OCI-LY7 (cell line): ENCODE data around the gene CEP63. TPM values are rescaled to one million over a fixed set of nuclear protein-coding genes. Genes with fewer than 3 reads are reported as not detected.

Experiments used
- BruUV-seq: library from RNA; stranded (reverse); fragments of 400-500 nt; replicated peaks from 2 replicates; lab custom pipeline; 2021; lab: Mats Ljungman, UMichigan
- CTCF ChIA-PET: fragments of 300-600 bp; sonication (Branson Sonifier 250); formaldehyde crosslinking; loops from one replicate; lab custom pipeline; 2022; ENCODE audit warnings: antibody characterized with exemption; ENCODE audit not compliant: unreplicated experiment; lab: Charles Lee
- POLR2A ChIA-PET: fragments of 300-600 bp; sonication (Branson Sonifier 250); formaldehyde crosslinking; loops from one replicate; lab custom pipeline; 2022; ENCODE audit warnings: antibody characterized with exemption; lab: Charles Lee
- DNase-seq: peaks from one replicate; pipeline ENCODE4 v3.0.0-alpha.2; 2015; ENCODE audit warnings: low spot score
- H2AFZ ChIP-seq: fragments of 200-600 bp; sonication (generic), shearing (Covaris generic); 2 replicates; pipeline ENCODE4 v1.6.1; 2014; ENCODE audit warnings: mild to moderate bottlenecking, antibody characterized with exemption, low read length, moderate library complexity
- H3K27ac ChIP-seq: fragments of 200-600 bp; sonication (generic); 2 replicates; pipeline ENCODE4 v1.5.1; 2014; ENCODE audit warnings: mixed run types, low read depth, mild to moderate bottlenecking, moderate library complexity, low read length, inconsistent platforms; ENCODE audit not compliant: poor library complexity, severe bottlenecking
- H3K36me3 ChIP-seq: fragments of 200-600 bp; sonication (generic); 2 replicates; pipeline ENCODE4 v1.6.1; 2014; ENCODE audit warnings: mild to moderate bottlenecking, antibody characterized with exemption, low read length, moderate library complexity, mixed read lengths; ENCODE audit not compliant: insufficient read depth
- H3K4me1 ChIP-seq: fragments of 200-600 bp; sonication (generic); 2 replicates; pipeline ENCODE4 v1.5.1; 2014; ENCODE audit warnings: mild to moderate bottlenecking, low read length; ENCODE audit not compliant: insufficient read depth, poor library complexity, severe bottlenecking
- H3K4me2 ChIP-seq: fragments of 200-600 bp; sonication (generic); 2 replicates; pipeline ENCODE4 v1.6.1; 2014; ENCODE audit warnings: mild to moderate bottlenecking, low read length
- H3K4me3 ChIP-seq: fragments of 200-600 bp; sonication (generic); 2 replicates; pipeline ENCODE4 v1.5.1; 2014; ENCODE audit warnings: mild to moderate bottlenecking, low read depth, low read length; ENCODE audit not compliant: poor library complexity, severe bottlenecking
- H3K79me2 ChIP-seq: fragments of 200-600 bp; sonication (generic); 2 replicates; pipeline ENCODE4 v1.6.1; 2016; ENCODE audit warnings: low read depth, mild to moderate bottlenecking, low read length, moderate library complexity, mixed read lengths; ENCODE audit not compliant: insufficient read depth
- H3K9me2 ChIP-seq: fragments of 200-600 bp; sonication (generic); 2 replicates; pipeline ENCODE4 v1.6.1; 2016; ENCODE audit warnings: mild to moderate bottlenecking, low read length, mixed read lengths; ENCODE audit not compliant: insufficient read depth
- H3K9me3 ChIP-seq: fragments of 200-600 bp; sonication (generic); 2 replicates; pipeline ENCODE4 v1.6.1; 2014; ENCODE audit warnings: mild to moderate bottlenecking, mixed run types, low read length, mixed read lengths
- H4K20me1 ChIP-seq: fragments of 200-600 bp; sonication (generic); 2 replicates; pipeline ENCODE4 v1.6.1; 2014; ENCODE audit warnings: mild to moderate bottlenecking, antibody characterized with exemption, low read length, moderate library complexity, mixed read lengths; ENCODE audit not compliant: insufficient read depth
- EZH2phosphoT487 ChIP-seq: fragments of 200-600 bp; sonication (generic); IDR thresholded peaks from 2 replicates; pipeline ENCODE4 v1.6.1; 2018; ENCODE audit warnings: low read depth, borderline replicate concordance, mild to moderate bottlenecking, mixed run types, antibody characterized with exemption, low read length, moderate library complexity, mixed read lengths
- intact Hi-C: fragments of 100-400 bp; cut with micrococcal nuclease; formaldehyde crosslinking; loops from one replicate; pipeline ENCODE4 v1.10.0; 2022; ENCODE audit not compliant: unreplicated experiment
- total RNA-seq, 2 experiments: library from RNA; depleted of rRNA in 1 of 2; stranded (reverse); fragments of >200 nt in 1 of 2; shearing (Covaris generic) in 1 of 2; gene quantifications; 2 replicates each; pipeline ENCODE4 v1.2.3, GENCODE V29; 2014 to 2022
- TF ChIP-seq, protein P1 (sequence below): fragments of 200-600 bp; sonication (generic); conservative IDR thresholded peaks from 2 replicates; pipeline ENCODE4 v1.5.1; 2014; ENCODE audit warnings: mild to moderate bottlenecking, antibody characterized with exemption, low read length, moderate library complexity, mixed read lengths

Gene CEP63
- total RNA-seq, 2 experiments from 2014 or later: 42.8 to 45.7 TPM

DNA sequence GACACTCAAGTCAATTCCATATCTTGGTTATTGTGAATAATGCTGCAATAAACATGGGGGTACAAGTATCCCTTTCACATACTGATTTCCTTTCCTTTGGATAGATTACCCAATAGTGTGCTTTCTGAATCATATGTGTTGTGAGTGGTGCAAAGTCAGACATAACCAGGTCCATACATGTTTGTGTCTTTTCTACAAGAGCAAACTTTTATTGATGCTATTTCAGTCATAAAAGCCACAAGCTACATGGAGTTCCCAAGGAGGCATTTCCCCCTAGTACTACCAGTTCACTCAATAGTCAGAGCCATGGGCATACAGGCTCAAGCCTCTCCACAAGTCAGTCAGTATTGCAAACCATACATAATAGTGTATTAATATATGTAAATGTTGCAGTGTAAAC, 10.1 kb downstream of the CEP63 start:
- H2AFZ ChIP-seq: no peak overlapping the region
- H3K79me2 ChIP-seq: peaks cover 69% of the 10 kb centered on the region
- peaks cover 56% of the 10 kb centered on the region for H3K36me3 ChIP-seq
- ChIA-PET CTCF (no interaction called here), POLR2A (no interaction called here)
- intact Hi-C loops: no loop called here
- no peak overlapping the region for H3K4me3 ChIP-seq
- H3K27ac ChIP-seq: no peak overlapping the region
- TF ChIP-seq, protein P1, sequence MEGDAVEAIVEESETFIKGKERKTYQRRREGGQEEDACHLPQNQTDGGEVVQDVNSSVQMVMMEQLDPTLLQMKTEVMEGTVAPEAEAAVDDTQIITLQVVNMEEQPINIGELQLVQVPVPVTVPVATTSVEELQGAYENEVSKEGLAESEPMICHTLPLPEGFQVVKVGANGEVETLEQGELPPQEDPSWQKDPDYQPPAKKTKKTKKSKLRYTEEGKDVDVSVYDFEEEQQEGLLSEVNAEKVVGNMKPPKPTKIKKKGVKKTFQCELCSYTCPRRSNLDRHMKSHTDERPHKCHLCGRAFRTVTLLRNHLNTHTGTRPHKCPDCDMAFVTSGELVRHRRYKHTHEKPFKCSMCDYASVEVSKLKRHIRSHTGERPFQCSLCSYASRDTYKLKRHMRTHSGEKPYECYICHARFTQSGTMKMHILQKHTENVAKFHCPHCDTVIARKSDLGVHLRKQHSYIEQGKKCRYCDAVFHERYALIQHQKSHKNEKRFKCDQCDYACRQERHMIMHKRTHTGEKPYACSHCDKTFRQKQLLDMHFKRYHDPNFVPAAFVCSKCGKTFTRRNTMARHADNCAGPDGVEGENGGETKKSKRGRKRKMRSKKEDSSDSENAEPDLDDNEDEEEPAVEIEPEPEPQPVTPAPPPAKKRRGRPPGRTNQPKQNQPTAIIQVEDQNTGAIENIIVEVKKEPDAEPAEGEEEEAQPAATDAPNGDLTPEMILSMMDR: no peak
- TF ChIP-seq EZH2phosphoT487: no peak
- DNase-seq: no peak
- no peaks in the 10 kb centered on the region for H3K9me2 ChIP-seq
- H3K9me3 ChIP-seq: peaks cover 4% of the 10 kb centered on the region; the same call in 1 of the 2 replicates
- H3K4me2 ChIP-seq: no peak overlapping the region
- BruUV-seq: no TSS peak
- no peaks in the 10 kb centered on the region; the same call in 1 of the 2 replicates for H4K20me1 ChIP-seq
- no peaks in the 10 kb centered on the region for H3K4me1 ChIP-seq

DNA sequence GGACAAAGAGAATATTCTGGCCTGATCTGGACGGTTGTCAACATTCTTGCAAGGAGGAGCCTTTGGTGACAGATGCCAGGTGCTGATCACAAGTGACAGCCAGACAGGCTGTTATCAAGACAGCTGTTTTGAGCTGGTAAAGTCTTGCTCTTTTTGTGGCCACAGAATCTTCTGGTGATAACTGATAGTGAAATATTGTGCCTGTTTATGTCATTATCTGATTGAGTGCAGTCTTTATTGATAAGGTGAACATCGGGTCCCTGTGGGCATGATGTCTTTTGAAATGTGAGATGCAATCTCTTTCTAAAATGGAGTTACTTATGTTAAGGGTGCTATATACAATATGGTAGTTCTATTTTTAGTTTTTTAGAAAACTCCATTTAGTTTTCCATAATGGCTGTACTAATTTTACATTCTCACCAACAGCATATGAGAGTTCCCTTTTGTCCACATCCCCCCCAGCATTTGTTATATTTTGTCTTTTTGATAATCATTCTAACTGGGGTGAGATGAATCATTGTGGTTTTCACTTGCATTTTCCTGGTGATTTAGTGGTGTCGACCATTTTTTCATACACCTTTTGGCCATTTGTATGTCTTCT, 10.7 kb downstream of the CEP63 start:
- Histone ChIP-seq H3K36me3 (peaks cover 62% of the 10 kb centered on the region), H3K9me3 (peaks cover 9% of the 10 kb centered on the region; the same call in 1 of the 2 replicates), H3K79me2 (peaks cover 68% of the 10 kb centered on the region), H3K4me2 (no peak overlapping the region), H4K20me1 (no peaks in the 10 kb centered on the region; the same call in 1 of the 2 replicates), H3K4me3 (no peak overlapping the region), H2AFZ (no peak overlapping the region), H3K9me2 (no peaks in the 10 kb centered on the region), H3K27ac (no peak overlapping the region), H3K4me1 (no peaks in the 10 kb centered on the region)
- BruUV-seq: no TSS peak
- DNase-seq: no peak
- POLR2A ChIA-PET: no interaction called here
- intact Hi-C loops: no loop called here
- no peak for TF ChIP-seq EZH2phosphoT487
- TF ChIP-seq, protein P1: no peak
- CTCF ChIA-PET: no interaction called here

DNA sequence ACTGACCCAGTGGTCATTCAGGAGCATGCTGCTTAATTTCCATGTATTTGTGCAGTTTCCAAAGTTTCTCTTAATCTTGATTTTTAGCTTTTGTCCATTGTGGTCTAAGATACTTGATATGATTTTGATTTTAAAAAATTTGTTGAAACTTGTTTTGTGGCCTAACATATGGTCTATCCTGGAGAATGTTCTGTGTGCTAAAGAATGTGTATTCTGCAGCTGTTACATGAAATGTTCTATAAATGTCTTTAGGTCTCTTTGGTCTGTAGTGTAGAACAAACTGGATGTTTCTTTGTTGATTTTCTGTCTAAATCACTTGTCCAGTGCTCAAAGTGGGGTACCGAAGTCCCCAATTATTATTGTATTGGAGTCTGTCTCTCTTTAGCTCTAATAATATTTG, 17.4 kb downstream of the CEP63 start:
- Histone ChIP-seq H3K9me3 (peaks cover 41% of the 10 kb centered on the region), H3K79me2 (peaks cover 67% of the 10 kb centered on the region), H3K4me1 (no peaks in the 10 kb centered on the region), H3K36me3 (peaks cover 95% of the 10 kb centered on the region), H3K9me2 (no peaks in the 10 kb centered on the region), H2AFZ (no peak overlapping the region), H4K20me1 (no peaks in the 10 kb centered on the region), H3K4me3 (no peak overlapping the region), H3K27ac (no peak overlapping the region), H3K4me2 (no peak overlapping the region)
- no peak for TF ChIP-seq EZH2phosphoT487
- TF ChIP-seq, protein P1: no peak
- DNase-seq: no peak
- intact Hi-C loops: no loop called here
- CTCF ChIA-PET: no interaction called here
- POLR2A ChIA-PET: no interaction called here
- no TSS peak for BruUV-seq
